Measurements from ENCODE around the gene RHOJ. TPM values are rescaled to one million over a fixed set of nuclear protein-coding genes. Genes with fewer than 3 reads are reported as not detected.

The RHOJ gene
- total and polyA plus RNA-seq, 2 of the 13 experiments (the other 11 are each of a cell fraction or from before 2014, with no cell fraction given) = 0.22 to 1.3 TPM

GRCh38 chr14:63203618-63204406, 431 bp upstream of the RHOJ start (continued):
- TF ChIP-seq KDM1A (CRISPR knock-in tag; IDR thresholded peaks at IDR 0.05) (0 out of 2 replicates have a peak, but pooled peaks have one; percentile 23), ZNF550 (CRISPR knock-in tag; IDR thresholded peaks at IDR 0.05; ENCODE audit: borderline replicate concordance) (no peak), ZNF780A (CRISPR knock-in tag; IDR thresholded peaks at IDR 0.05) (no peak), RORA (CRISPR knock-in tag; IDR thresholded peaks at IDR 0.05) (no peak), PATZ1 (CRISPR knock-in tag; IDR thresholded peaks at IDR 0.05) (no peak), HOMEZ (CRISPR knock-in tag; IDR thresholded peaks at IDR 0.05; ENCODE audit: low read depth) (peak; percentile 62), TCF7 (IDR thresholded peaks at IDR 0.05; ENCODE audit: low read depth) (no peak), ZFP62 (CRISPR knock-in tag; IDR thresholded peaks at IDR 0.05) (no peak), ZNF615 (CRISPR knock-in tag; IDR thresholded peaks at IDR 0.05; ENCODE audit: borderline replicate concordance) (no peak), GRHL1 (CRISPR knock-in tag; conservative IDR thresholded peaks at IDR 0.05) (no peak), MED1 (CRISPR knock-in tag; IDR thresholded peaks at IDR 0.05) (peak; percentile 31; the same call in 1 of the 2 replicates), ZNF292 (CRISPR knock-in tag; IDR thresholded peaks at IDR 0.05; ENCODE audit: borderline replicate concordance, low read depth) (peak; percentile 92; the same call in 1 of the 2 replicates), ESRRA (CRISPR knock-in tag; IDR thresholded peaks at IDR 0.05; ENCODE audit: low read depth) (no peak), ZBTB14 (CRISPR knock-in tag; IDR thresholded peaks at IDR 0.05) (no peak), ZNF431 (CRISPR knock-in tag; IDR thresholded peaks at IDR 0.05; ENCODE audit: borderline replicate concordance, low read depth) (no peak), NKX3-1 (CRISPR knock-in tag; IDR thresholded peaks at IDR 0.05) (no peak), SOX6 (IDR thresholded peaks at IDR 0.05) (no peak), SOX6 (CRISPR knock-in tag; IDR thresholded peaks at IDR 0.05) (peak; percentile 64), SAP130 (CRISPR knock-in tag; IDR thresholded peaks at IDR 0.05; ENCODE audit: low read depth) (peak; percentile 66), ERF (CRISPR knock-in tag; IDR thresholded peaks at IDR 0.05) (peak; percentile 45; the same call in 1 of the 2 replicates), ZBTB8A (CRISPR knock-in tag; IDR thresholded peaks at IDR 0.05; ENCODE audit: borderline replicate concordance, low read depth) (no peak), SALL1 (CRISPR knock-in tag; IDR thresholded peaks at IDR 0.05) (peak; percentile 73)
